ENCODE data around the gene SNPH.

The SNPH gene

DNA sequence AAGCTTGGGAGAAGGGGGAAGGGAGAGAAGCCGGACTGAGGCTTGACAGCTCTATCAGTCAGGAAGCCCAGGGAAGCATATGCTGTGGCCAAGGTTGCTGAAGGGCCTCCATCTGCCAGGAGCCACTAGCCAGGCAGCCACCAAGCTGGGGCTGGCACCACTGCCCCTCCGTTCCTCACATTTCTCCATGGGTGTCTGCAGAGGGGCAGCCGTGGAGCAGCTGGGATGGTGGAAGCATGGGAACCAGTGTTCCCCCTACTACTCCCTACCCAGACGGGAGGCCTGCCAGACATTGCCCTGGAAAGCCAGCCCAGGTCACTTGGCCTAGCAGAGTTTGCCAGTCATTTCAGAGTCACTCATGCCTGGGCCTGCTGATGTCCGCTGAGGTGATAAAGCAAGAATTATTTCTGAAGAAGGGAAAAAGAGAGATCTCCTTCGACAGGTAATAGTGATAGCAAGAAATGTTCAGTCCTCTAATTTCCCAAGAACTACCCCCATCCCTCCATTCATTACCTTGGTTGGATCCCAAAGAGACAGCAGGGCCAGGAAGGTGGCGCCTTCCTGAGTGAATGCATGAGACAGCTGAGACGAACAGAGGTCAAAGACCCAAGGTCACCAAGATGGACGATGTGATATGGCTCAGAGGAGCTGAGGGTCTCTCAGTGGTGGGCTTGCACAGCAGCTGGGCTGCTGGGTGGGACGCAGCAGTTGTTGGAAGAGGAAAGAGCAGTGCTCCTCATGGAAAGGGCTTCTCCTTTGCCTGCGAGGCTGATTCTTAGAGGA is 21.9 kb downstream of the SNPH start:
- TF ChIP-seq SIN3A (IDR thresholded peaks at IDR 0.05; ENCODE audit: borderline replicate concordance, insufficient read depth, low read length) (no peak), FOXP2 (optimal IDR thresholded peaks at IDR 0.05; ENCODE audit: borderline replicate concordance, extremely low read depth, extremely low read length, insufficient read depth) (no peak), TAF1 (IDR thresholded peaks at IDR 0.05; ENCODE audit: borderline replicate concordance, insufficient read depth, low read length) (no peak), POLR2AphosphoS5 (IDR thresholded peaks at IDR 0.05; ENCODE audit: low read depth, low read length) (no peak)
- TF ChIP-seq, protein P1, sequence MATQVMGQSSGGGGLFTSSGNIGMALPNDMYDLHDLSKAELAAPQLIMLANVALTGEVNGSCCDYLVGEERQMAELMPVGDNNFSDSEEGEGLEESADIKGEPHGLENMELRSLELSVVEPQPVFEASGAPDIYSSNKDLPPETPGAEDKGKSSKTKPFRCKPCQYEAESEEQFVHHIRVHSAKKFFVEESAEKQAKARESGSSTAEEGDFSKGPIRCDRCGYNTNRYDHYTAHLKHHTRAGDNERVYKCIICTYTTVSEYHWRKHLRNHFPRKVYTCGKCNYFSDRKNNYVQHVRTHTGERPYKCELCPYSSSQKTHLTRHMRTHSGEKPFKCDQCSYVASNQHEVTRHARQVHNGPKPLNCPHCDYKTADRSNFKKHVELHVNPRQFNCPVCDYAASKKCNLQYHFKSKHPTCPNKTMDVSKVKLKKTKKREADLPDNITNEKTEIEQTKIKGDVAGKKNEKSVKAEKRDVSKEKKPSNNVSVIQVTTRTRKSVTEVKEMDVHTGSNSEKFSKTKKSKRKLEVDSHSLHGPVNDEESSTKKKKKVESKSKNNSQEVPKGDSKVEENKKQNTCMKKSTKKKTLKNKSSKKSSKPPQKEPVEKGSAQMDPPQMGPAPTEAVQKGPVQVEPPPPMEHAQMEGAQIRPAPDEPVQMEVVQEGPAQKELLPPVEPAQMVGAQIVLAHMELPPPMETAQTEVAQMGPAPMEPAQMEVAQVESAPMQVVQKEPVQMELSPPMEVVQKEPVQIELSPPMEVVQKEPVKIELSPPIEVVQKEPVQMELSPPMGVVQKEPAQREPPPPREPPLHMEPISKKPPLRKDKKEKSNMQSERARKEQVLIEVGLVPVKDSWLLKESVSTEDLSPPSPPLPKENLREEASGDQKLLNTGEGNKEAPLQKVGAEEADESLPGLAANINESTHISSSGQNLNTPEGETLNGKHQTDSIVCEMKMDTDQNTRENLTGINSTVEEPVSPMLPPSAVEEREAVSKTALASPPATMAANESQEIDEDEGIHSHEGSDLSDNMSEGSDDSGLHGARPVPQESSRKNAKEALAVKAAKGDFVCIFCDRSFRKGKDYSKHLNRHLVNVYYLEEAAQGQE (IDR thresholded peaks at IDR 0.05; ENCODE audit: insufficient read depth in 1 of 2, low read depth in 2 of 2, low read length in 2 of 2) = no peak

DNA sequence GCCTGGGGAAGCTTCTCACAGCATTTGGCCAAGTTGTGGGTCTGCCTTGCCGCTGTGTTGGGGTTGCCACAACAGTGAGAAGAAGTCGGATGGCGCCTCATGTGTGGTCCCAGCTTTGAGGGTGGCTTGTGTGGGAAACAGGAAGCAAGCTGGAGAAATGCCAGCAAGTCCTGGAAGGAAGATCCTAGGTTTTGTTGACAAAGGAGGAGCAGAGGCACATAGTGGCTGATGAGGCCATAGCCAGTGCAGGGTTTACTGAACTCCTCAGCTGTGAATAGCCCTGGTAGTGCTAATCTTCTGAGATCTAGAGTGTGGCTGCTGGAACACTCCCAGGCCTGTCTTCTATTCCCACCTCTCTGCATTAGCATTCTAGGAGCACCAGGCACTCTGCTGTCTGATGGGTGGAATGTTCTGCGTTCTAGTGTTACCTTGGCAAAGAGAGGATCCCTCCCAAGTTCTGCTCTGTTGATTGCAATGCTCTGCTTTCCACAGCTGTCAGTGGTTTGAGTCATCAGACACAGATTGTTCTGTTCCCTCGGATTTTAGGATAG is 25.2 kb downstream of the SNPH start:
- TF ChIP-seq TAF1 (IDR thresholded peaks at IDR 0.05; ENCODE audit: borderline replicate concordance, insufficient read depth, low read length) = no peak
- TF ChIP-seq SIN3A (IDR thresholded peaks at IDR 0.05; ENCODE audit: borderline replicate concordance, insufficient read depth, low read length) = no peak
- TF ChIP-seq FOXP2 (optimal IDR thresholded peaks at IDR 0.05; ENCODE audit: borderline replicate concordance, extremely low read depth, extremely low read length, insufficient read depth) = no peak
- TF ChIP-seq, protein P1 (IDR thresholded peaks at IDR 0.05; ENCODE audit: insufficient read depth in 1 of 2, low read depth in 2 of 2, low read length in 2 of 2) = no peak
- no peak for TF ChIP-seq POLR2AphosphoS5 (IDR thresholded peaks at IDR 0.05; ENCODE audit: low read depth, low read length)

DNA sequence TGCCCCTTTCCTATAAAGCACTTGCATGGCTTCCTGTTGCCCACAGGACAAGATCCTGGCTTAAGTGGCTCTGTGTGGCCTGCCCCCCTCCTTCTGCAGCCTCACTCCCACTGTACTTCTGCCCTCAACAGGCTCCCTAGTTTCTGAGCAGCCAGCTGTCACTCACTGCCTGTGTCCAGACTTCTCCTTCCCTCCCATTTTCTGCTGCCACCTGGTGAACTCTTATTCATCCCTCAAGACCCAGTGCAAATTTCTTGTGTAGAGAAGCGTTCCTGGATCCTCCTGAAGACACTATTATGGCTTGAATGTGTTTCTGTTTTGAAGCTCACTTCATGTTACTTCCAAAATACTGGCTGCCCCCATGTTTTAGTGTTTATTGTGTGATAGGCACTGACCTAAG is 26.5 kb downstream of the SNPH start:
- no peak for TF ChIP-seq FOXP2 (optimal IDR thresholded peaks at IDR 0.05; ENCODE audit: borderline replicate concordance, extremely low read depth, extremely low read length, insufficient read depth)

DNA sequence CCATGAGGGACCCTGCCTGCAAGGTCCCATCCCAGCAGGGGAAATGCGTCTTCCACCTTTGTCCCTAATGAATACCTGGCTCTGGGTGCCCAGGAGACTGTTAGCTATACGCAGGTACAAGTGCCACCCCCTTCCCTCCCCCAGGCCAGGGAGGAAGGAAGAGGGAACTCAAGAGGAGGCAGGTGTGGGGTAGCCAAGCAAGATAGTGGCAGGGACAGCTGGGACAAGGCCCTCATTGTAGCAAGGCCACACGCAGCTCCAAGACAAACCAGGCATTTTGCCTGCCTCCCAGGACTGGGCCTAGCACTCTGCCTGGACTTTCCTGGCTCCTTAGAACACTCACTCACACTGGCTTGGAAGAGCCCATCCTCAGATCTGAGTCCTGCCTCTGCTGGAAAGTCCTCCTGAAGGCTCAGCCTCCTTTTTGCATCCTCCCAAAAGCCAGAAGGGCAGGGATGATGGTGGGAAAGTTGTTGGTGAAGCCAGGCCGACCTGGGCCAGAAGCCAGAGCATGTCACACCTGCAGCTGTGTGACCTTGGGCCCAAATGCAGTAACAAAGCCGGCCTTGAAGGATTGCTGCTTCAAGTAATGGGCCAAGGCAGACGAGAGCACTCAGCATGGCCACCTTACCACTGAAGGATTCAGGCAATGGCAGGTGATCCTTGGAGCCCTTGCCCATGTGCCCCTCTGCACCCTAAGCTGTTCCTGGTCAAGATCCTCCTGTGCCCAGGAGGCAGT is 27.7 kb downstream of the SNPH start:
- TF ChIP-seq POLR2AphosphoS5 (IDR thresholded peaks at IDR 0.05; ENCODE audit: low read depth, low read length) = no peak
- TF ChIP-seq TAF1 (IDR thresholded peaks at IDR 0.05; ENCODE audit: borderline replicate concordance, insufficient read depth, low read length) = no peak
- no peak for TF ChIP-seq SIN3A (IDR thresholded peaks at IDR 0.05; ENCODE audit: borderline replicate concordance, insufficient read depth, low read length)
- no peak for TF ChIP-seq FOXP2 (optimal IDR thresholded peaks at IDR 0.05; ENCODE audit: borderline replicate concordance, extremely low read depth, extremely low read length, insufficient read depth)
- TF ChIP-seq, protein P1 (IDR thresholded peaks at IDR 0.05; ENCODE audit: insufficient read depth in 1 of 2, low read depth in 2 of 2, low read length in 2 of 2) = no peak

DNA sequence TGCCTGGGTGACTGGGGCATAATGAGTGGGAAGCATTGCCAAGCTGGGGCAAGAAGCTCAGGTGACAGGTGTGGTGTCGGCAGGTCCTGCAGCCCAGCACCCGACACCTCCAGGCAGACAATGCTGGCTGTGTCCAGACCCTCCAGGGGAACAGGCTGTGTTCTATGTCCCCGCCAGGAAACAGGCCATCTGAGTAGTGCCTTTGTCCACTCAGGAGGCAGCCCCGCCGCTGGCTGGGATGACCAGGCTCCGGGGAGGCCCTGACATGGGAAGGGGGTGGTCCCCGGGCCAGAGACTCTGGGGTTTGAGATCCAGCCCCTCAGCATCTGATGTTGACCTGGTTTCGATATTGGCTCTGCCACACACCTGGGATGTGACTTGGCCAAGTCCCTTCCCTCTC is 28.4 kb downstream of the SNPH start:
- TF ChIP-seq POLR2AphosphoS5 (IDR thresholded peaks at IDR 0.05; ENCODE audit: low read depth, low read length) (no peak), FOXP2 (optimal IDR thresholded peaks at IDR 0.05; ENCODE audit: borderline replicate concordance, extremely low read depth, extremely low read length, insufficient read depth) (no peak), SIN3A (IDR thresholded peaks at IDR 0.05; ENCODE audit: borderline replicate concordance, insufficient read depth, low read length) (no peak), TAF1 (IDR thresholded peaks at IDR 0.05; ENCODE audit: borderline replicate concordance, insufficient read depth, low read length) (no peak)
- TF ChIP-seq, protein P1 (IDR thresholded peaks at IDR 0.05; ENCODE audit: insufficient read depth in 1 of 2, low read depth in 2 of 2, low read length in 2 of 2) = no peak

Data from PFSK-1 (cell line).